Epidermal melanocyte (primary cell): ENCODE measurements around the gene EFCAB7.
"Not testable (repeated sequence)": the region's sequence is repeated elsewhere in the genome, so short reads cannot be mapped to it uniquely, and the experiment has no call there.

Experiments used
- DNase-seq: peaks from one replicate; pipeline ENCODE4 v3.0.0; 2011; ENCODE audit warnings: low spot score; ENCODE audit not compliant: insufficient read length

Gene EFCAB7

GRCh38 chr1:63548303-63548702, 25.0 kb downstream of the EFCAB7 start:
- DNase-seq, result no peak

DNA sequence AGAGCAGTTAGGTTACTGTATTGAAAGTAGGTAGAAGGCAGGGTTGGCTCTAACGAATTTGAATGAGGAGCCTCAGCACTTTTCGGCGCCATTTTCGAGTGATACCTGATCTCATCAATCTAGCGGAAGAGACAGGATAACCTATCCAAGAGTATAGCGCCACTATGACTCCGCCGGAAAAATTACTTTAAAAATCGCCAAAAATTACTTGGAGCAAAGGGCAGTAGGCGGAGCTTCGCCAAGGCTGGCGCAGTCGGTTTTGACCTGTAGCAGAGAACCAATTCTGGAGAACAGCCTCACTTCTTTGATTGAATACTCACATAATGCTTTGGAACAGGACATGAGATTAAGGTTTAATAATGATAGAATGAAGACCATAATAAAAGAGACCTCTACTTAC, 25.6 kb downstream of the EFCAB7 start:
- no peak for DNase-seq

GRCh38 chr1:63555480-63555879, 32.2 kb downstream of the EFCAB7 start:
- DNase-seq, result no peak

DNA sequence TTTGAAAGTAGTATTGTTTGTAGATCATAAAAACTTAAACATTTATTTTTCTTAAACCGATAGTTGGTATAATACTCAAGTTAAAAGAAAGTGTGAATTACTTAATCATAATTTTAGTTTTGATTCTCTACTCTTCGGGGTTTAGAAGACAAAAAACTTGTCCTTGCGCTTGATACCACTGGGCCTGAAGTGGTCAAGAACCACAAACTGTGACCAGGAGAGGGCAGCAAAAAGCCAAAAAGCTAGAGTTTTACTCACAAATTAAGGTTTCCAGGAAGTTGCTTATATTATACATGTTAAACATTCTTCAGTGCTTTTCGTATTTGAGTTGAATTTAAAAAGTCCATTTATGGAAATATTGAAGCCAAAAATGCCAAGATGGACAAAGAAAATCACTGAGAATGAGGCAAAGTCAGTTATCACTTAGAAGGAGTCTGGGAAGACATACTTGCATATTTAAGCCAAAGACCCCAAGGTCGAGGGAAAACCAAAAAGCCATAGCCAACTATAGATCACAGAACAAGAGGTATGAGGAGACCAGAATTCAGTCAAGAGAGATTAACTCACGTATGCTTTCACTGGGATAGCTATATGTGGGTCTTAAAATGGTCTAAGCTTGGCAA, 34.2 kb downstream of the EFCAB7 start:
- no peak for DNase-seq

DNA sequence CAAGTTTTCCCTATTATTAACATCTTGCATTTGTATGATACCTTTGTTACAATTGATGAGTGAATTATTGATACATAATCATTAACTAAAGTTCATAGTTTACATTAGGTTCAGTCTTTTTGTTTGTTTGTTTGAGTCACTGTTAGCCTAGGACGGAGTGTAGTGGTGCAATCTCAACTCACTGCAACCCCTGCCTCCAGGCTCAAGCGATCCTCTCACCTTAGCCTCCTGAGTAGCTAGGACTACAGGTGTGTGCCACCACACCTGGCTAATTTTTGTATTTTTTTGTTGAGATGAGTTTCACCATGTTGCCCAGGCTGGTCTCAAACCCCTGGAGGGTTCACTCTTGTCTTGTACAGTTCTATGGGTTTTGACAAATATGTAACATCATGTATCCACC, 36.0 kb downstream of the EFCAB7 start:
- no peak for DNase-seq

DNA sequence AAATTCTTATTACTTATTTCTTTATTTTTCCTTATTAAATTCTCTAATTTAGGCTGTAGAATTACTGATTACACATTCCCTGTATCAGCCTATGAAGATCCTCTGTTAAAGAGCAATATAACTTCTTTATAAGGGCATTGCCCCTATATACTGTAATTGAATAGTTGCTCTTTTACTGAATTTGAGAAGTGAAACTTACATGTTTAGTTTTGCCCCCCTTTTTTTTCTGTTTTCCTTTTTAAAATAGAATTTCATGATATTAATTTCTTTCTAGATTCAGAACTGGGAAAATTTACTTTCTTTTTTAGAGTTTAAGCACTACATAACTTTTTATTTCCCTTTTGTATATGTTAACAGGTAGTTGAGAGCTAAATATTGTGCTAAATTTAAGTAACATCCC, 40.4 kb downstream of the EFCAB7 start:
- no peak for DNase-seq

DNA sequence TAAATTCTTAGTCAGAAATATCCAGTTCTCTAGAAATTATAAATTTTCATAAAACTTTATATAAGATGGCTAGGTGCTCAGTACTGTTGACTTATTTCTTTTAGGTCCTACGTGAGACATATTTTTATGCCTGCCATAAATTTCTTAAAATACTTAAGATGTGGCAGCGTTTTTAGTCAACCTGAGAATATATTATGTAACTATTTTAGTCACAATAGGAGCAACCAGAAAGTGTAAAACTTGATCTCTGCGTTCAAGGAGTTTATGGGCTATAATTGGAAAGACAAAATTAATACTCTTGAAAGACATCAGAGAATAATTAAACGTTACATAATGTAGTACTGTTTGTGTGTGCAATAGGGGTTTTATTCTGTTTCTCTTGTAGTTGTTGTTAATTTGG, 45.7 kb downstream of the EFCAB7 start:
- no peak for DNase-seq

DNA sequence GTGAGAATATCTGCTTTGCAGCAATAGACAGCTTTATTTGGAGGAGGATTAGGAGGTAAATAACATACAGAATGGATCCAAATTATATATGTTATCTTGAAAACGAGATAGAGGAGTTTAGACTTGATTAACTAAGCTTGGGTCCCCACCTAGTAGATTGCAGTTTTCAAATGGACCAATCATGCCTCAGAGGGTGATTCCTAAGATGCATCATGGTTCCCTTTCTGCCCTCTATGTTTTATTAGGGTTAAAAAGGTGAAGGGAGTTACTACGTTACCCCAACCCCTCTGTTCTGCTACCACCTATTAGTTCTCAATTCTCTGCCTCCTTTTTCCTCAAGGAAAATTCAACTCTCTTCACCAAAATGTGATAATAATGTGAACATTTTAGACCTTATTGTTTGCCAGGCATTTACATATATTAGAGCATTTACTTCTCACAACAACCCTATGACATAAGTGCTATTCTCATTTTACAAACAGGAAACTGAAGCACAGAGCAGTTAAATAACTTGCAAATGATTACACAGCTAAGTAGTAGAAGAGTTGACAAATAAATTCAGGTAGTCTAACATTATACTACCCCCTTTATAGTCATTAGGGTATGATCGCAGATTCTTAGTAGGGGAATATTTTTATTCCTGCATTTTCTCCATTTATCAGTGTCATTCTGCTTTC, 46.5 kb downstream of the EFCAB7 start:
- DNase-seq, result no peak

DNA sequence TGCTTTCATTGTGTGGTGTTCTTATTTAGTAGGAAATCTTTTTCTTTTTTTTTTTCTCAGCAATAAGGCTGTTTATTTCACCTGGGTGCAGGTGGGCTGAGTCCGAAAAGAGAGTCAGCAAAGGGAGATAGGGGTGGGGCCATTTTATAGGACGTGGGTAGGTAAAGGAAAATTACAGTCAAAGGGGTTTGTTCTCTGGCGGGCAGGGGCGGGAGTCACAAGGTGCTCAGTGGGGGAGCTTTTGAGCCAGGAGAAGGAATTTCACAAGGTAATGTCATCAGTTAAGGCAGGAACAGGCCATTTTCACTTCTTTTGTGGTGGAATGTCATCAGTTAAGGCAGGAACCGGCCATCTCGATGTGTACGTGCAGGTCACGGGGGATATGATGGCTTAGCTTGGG, 49.4 kb downstream of the EFCAB7 start:
- DNase-seq, result not testable (repeated sequence)

- not testable (repeated sequence) for DNase-seq
Observed at GRCh38 chr1:63574203-63574796, 51.0 kb downstream of the EFCAB7 start.

GRCh38 chr1:63575340-63575826, 52.1 kb downstream of the EFCAB7 start:
- no peak for DNase-seq

- DNase-seq, result not testable (repeated sequence)
Observed at GRCh38 chr1:63586326-63586725, 63.0 kb downstream of the EFCAB7 start.

DNA sequence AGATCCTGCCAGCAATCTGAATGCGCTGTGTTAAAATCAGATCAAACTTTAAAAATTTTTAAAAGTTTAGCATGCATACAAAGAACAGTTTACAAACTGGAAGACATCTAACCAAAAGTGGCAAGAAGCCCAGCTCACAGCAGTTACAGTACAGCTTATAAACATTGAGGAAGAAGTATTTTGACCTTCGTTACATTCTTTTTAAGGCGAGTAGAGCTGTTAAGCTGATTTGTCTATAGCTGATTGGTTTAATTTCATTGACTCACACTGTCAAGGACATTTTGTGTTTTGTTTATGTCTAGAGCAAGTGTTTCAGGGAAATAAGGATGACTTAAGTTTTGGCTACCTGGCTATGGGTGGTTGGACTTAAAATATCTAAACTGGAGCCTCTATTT, 66.8 kb downstream of the EFCAB7 start:
- DNase-seq, result no peak

GRCh38 chr1:63592536-63593302, 69.4 kb downstream of the EFCAB7 start:
- no peak for DNase-seq

- peak; percentile 50 for DNase-seq
Observed at GRCh38 chr1:63593303-63593885, 70.1 kb downstream of the EFCAB7 start, which contains the start of gene PGM1. PGM1 (plus strand) TSS chr1:63593411; CDS start chr1:63593489, 78 bp downstream.

GRCh38 chr1:63593886-63594605, 70.7 kb downstream of the EFCAB7 start:
- no peak for DNase-seq

GRCh38 chr1:63595435-63595834, 72.1 kb downstream of the EFCAB7 start:
- no peak for DNase-seq

DNA sequence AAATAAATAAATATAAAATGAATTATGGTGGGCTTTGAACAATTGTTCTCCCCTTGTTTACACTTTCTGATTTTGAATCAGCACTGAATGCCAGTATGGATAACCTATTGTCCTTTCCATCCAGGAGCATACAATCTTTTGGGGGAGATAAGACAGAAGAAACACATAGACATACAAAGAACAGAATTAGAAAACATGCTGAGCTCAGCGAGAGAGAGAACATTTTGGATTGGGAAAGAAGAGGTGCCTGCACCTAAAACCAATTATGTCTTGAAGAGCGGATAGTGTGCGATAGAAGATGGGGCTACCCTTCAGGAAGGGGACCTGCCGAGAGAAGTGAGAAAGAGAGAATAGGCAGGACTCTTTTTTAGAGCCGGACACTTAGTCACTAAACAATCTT, 76.5 kb downstream of the EFCAB7 start:
- DNase-seq, result no peak

DNA sequence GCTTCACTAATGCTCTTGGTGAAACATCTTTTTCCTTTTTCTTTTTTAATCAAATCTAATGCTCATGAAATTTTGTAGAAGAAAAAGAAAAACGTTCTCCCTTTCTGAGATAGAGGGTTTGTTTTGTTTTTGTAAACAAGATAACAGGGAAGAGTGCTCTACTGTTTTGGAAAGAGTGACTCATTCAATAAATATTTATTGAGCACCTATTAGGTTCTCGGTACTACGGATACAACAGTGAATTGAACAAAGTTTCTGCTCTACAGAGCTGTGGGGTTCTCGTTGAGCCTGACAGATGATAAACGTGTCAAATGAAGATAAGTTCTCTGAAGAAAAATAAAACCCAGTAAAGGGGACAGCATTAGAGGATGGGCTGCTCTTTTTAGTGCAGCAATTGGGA, 76.9 kb downstream of the EFCAB7 start:
- no peak for DNase-seq

DNA sequence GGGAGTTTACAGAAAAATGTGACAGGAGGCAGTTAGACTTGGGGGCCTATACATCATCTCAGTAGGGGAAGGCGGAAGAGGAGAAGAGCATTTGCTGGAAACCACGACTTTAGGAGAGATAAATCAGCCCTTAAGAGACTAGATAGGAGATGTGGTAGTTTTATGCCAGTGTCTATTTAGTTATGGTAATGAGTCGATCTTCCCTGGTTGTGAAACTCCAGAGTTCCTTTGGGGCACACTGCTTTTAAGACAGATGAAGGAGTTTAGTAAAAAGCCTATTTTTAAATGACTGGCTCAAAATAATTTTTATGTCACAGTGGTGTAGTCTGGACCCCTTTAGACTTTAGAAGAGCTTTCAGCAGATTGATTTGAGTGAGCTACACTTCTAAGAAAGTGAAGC, 77.7 kb downstream of the EFCAB7 start:
- no peak for DNase-seq

- no peak for DNase-seq
Observed at GRCh38 chr1:63601463-63601862, 78.1 kb downstream of the EFCAB7 start.
